AG09309 (cell line): Measurements from ENCODE around the gene PPM1K.

Source experiments
- DNase-seq: peaks from one replicate; pipeline ENCODE4 v3.0.0-alpha.2; 2010; ENCODE audit warnings: low read depth
- H3K4me3 ChIP-seq: 2 replicates; pipeline ENCODE4 v1.5.1; 2011; ENCODE audit warnings: mild to moderate bottlenecking, low read depth, low read length, moderate library complexity; ENCODE audit not compliant: control insufficient read depth
- CTCF ChIP-seq: IDR thresholded peaks from 2 replicates; pipeline ENCODE4 v1.5.1; 2011; ENCODE audit warnings: mild to moderate bottlenecking, low read depth, low read length, inconsistent platforms; ENCODE audit not compliant: insufficient read depth, control insufficient read depth; ENCODE audit errors: missing control alignments

The PPM1K gene

GRCh38 chr4:88276952-88277710 lies 7.2 kb downstream of the PPM1K start:
- DNase-seq: no peak
- H3K4me3 ChIP-seq: no peak overlapping the region
- TF ChIP-seq CTCF: no peak

- no peak for TF ChIP-seq CTCF
- no peak overlapping the region for H3K4me3 ChIP-seq
- DNase-seq: no peak
Observed at GRCh38 chr4:88275949-88276515, 8.3 kb downstream of the PPM1K start.

GRCh38 chr4:88275516-88275915 lies 8.8 kb downstream of the PPM1K start:
- no peak for DNase-seq
- no peak overlapping the region for H3K4me3 ChIP-seq
- no peak for TF ChIP-seq CTCF

- TF ChIP-seq CTCF: no peak
- DNase-seq: no peak
- H3K4me3 ChIP-seq: no peak overlapping the region
Observed at GRCh38 chr4:88268913-88269312, 15.4 kb downstream of the PPM1K start.

- TF ChIP-seq CTCF: no peak
- DNase-seq: no peak
- H3K4me3 ChIP-seq: no peak overlapping the region
Observed at GRCh38 chr4:88264336-88264735, 20.0 kb downstream of the PPM1K start.

- TF ChIP-seq CTCF: no peak
- no peak overlapping the region for H3K4me3 ChIP-seq
- DNase-seq: no peak
Observed at GRCh38 chr4:88257726-88258125, 26.6 kb downstream of the PPM1K start.
